Measurements from ENCODE around the gene SH3GLB2. TPM values are rescaled to one million over a fixed set of nuclear protein-coding genes. Genes with fewer than 3 reads are reported as not detected.
A peak's percentile ranks its signal among the peaks of the same experiment; 100 is the strongest.

SH3GLB2 gene
- total and polyA plus RNA-seq, 2 donors from 2014 or later, result 118 to 128 TPM

DNA sequence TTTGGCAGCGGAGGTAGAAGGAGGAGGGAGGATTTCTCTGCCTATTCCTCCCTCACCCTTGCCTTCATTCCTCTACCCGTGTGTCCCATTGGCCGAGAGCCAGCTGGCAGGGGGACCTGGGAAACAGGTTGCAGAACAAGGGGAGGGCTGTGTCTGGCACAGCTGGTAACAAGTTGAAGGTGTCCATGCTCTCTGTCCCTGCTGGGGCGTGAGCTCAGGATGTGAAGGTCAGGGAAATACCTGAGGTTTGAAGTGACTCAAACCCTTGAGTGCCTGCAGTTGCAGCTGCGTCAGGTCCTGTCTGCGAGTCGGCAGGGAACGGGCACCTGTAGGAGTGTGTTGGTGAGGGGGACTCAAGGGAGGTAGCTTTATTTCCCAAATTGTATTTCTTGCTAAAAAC, 24.5 kb upstream of the SH3GLB2 start:
- TF ChIP-seq, protein P1, sequence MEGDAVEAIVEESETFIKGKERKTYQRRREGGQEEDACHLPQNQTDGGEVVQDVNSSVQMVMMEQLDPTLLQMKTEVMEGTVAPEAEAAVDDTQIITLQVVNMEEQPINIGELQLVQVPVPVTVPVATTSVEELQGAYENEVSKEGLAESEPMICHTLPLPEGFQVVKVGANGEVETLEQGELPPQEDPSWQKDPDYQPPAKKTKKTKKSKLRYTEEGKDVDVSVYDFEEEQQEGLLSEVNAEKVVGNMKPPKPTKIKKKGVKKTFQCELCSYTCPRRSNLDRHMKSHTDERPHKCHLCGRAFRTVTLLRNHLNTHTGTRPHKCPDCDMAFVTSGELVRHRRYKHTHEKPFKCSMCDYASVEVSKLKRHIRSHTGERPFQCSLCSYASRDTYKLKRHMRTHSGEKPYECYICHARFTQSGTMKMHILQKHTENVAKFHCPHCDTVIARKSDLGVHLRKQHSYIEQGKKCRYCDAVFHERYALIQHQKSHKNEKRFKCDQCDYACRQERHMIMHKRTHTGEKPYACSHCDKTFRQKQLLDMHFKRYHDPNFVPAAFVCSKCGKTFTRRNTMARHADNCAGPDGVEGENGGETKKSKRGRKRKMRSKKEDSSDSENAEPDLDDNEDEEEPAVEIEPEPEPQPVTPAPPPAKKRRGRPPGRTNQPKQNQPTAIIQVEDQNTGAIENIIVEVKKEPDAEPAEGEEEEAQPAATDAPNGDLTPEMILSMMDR (IDR thresholded peaks at IDR 0.05; ENCODE audit: borderline replicate concordance, extremely low read depth, insufficient read depth), result no peak
- DNase-seq (peak in 3 of 5 donors; percentile 22 to 92 (median 39)), FAIRE-seq (no peak)
- H3K27me3 ChIP-seq (ENCODE audit: control insufficient read depth, insufficient read depth, low read length), result no peaks in the 10 kb centered on the region
- H3K36me3 ChIP-seq (ENCODE audit: control insufficient read depth in 2 of 3, insufficient read depth in 3 of 3, low read length in 3 of 3), result peaks cover 0 to 21% (median 21%) of the 10 kb centered on the region in 3 donors
- H3K4me1 ChIP-seq (ENCODE audit: control insufficient read depth in 2 of 3, insufficient read depth in 2 of 3, low read depth in 1 of 3, low read length in 3 of 3), result peaks cover 0 to 2% (median 0%) of the 10 kb centered on the region in 3 donors
- H3K4me3 ChIP-seq (ENCODE audit: low read length in 3 of 3), result no peak overlapping the region
- no peak overlapping the region for H3K9ac ChIP-seq (ENCODE audit: low read length in 3 of 3)
- H3K9me3 ChIP-seq (ENCODE audit: control insufficient read depth in 2 of 3, insufficient read depth in 1 of 3, low read length in 3 of 3), result no peaks in the 10 kb centered on the region
- H3K27ac ChIP-seq (ENCODE audit: low read depth in 2 of 2, low read length in 2 of 2), result no peak overlapping the region
- intact Hi-C loops (cut with DNase I), result no loop called here

DNA sequence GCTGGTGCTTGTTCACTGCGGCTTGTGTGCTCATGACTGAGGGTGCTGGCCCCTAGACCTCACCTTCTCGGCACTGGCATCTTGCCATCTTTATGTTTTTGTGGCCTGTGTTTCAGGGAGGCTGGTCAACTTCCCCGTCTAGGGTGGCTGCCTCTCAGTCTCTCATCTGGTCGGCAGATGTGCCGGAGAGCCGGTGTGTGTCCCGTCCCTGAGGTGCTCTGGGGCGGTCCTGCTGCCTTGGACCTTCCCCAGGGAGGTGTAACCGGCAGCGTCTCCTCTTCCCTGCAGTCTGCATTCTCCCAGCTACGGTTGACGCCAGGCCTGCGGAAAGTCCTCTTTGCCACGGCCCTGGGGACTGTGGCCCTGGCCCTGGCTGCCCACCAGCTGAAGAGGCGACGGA, 13.9 kb upstream of the SH3GLB2 start:
- H3K9ac ChIP-seq (ENCODE audit: low read length in 3 of 3), result no peak overlapping the region
- DNase-seq, result no peak
- H3K36me3 ChIP-seq (ENCODE audit: control insufficient read depth in 2 of 3, insufficient read depth in 3 of 3, low read length in 3 of 3), result peaks cover 5 to 15% (median 12%) of the 10 kb centered on the region in 3 donors
- no peak overlapping the region for H3K4me3 ChIP-seq (ENCODE audit: low read length in 3 of 3)
- no peaks in the 10 kb centered on the region for H3K9me3 ChIP-seq (ENCODE audit: control insufficient read depth in 2 of 3, insufficient read depth in 1 of 3, low read length in 3 of 3)
- peaks cover 0 to 15% (median 7%) of the 10 kb centered on the region in 3 donors for H3K4me1 ChIP-seq (ENCODE audit: control insufficient read depth in 2 of 3, insufficient read depth in 2 of 3, low read depth in 1 of 3, low read length in 3 of 3)
- FAIRE-seq, result no peak
- H3K27ac ChIP-seq (ENCODE audit: low read depth in 2 of 2, low read length in 2 of 2), result no peak overlapping the region
- intact Hi-C loops (cut with DNase I), result no loop called here
- no peaks in the 10 kb centered on the region for H3K27me3 ChIP-seq (ENCODE audit: control insufficient read depth, insufficient read depth, low read length)
- TF ChIP-seq, protein P1 (IDR thresholded peaks at IDR 0.05; ENCODE audit: borderline replicate concordance, extremely low read depth, insufficient read depth), result no peak

GRCh38 chr9:129040113-129040643, 12.0 kb upstream of the SH3GLB2 start:
- FAIRE-seq (no peak), DNase-seq (no peak)

More at GRCh38 chr9:129040113-129040643, 12.0 kb upstream of the SH3GLB2 start:
- TF ChIP-seq, protein P1 (IDR thresholded peaks at IDR 0.05; ENCODE audit: borderline replicate concordance, extremely low read depth, insufficient read depth), result no peak
- H3K27ac ChIP-seq (ENCODE audit: low read depth in 2 of 2, low read length in 2 of 2), result no peak overlapping the region
- H3K36me3 ChIP-seq (ENCODE audit: control insufficient read depth in 2 of 3, insufficient read depth in 3 of 3, low read length in 3 of 3), result peaks cover 5 to 15% (median 12%) of the 10 kb centered on the region in 3 donors
- peaks cover 0 to 16% (median 7%) of the 10 kb centered on the region in 3 donors for H3K4me1 ChIP-seq (ENCODE audit: control insufficient read depth in 2 of 3, insufficient read depth in 2 of 3, low read depth in 1 of 3, low read length in 3 of 3)
- no peaks in the 10 kb centered on the region for H3K9me3 ChIP-seq (ENCODE audit: control insufficient read depth in 2 of 3, insufficient read depth in 1 of 3, low read length in 3 of 3)
- H3K27me3 ChIP-seq (ENCODE audit: control insufficient read depth, insufficient read depth, low read length), result no peaks in the 10 kb centered on the region
- no peak overlapping the region for H3K4me3 ChIP-seq (ENCODE audit: low read length in 3 of 3)
- intact Hi-C loops (cut with DNase I), result no loop called here
- no peak overlapping the region for H3K9ac ChIP-seq (ENCODE audit: low read length in 3 of 3)

All from kidney (tissue), 14 donors.